Activated T-helper 1 cell treated with anti-CD3 and anti-CD28 coated beads, Interleukin-2, amount 50 U/mL, for 16 hours (primary cell): Measurements from ENCODE around the gene NUP214.
"Not testable (repeated sequence)": the region's sequence is repeated elsewhere in the genome, so short reads cannot be mapped to it uniquely, and the experiment has no call there.

Experiments
- DNase-seq, 2 donors: peaks; one replicate each; pipeline ENCODE4 v3.0.0-alpha.2; 2020; ENCODE audit warnings: low read depth in 1 of 2, low spot score in 1 of 2

Gene NUP214

GRCh38 chr9:131233556-131233955, 108.2 kb downstream of the NUP214 start:
- no peak for DNase-seq

GRCh38 chr9:131233995-131234394, 108.6 kb downstream of the NUP214 start:
- DNase-seq = no peak

- no peak for DNase-seq
Measured at GRCh38 chr9:131234799-131235479, 109.6 kb downstream of the NUP214 start.

- no peak for DNase-seq
Measured at GRCh38 chr9:131235480-131235851, 110.1 kb downstream of the NUP214 start.

- no peak for DNase-seq
Measured at GRCh38 chr9:131236161-131236560, 110.8 kb downstream of the NUP214 start.

GRCh38 chr9:131236761-131237160, 111.4 kb downstream of the NUP214 start:
- DNase-seq = no peak

- no peak for DNase-seq
Measured at GRCh38 chr9:131237291-131237690, 111.9 kb downstream of the NUP214 start.

GRCh38 chr9:131237931-131238401, 112.6 kb downstream of the NUP214 start:
- DNase-seq = peak; percentile 67 to 70

- no peak for DNase-seq
Measured at GRCh38 chr9:131238402-131239021, 113.1 kb downstream of the NUP214 start.

GRCh38 chr9:131239161-131239975, 114.0 kb downstream of the NUP214 start:
- DNase-seq = no peak

- no peak for DNase-seq
Measured at GRCh38 chr9:131240047-131240921, 114.9 kb downstream of the NUP214 start.

- DNase-seq = not testable (repeated sequence)
Measured at GRCh38 chr9:131244331-131244730, 118.9 kb downstream of the NUP214 start.

GRCh38 chr9:131246618-131247017, 121.2 kb downstream of the NUP214 start:
- no peak for DNase-seq

- no peak for DNase-seq
Measured at GRCh38 chr9:131252120-131252519, 126.7 kb downstream of the NUP214 start.

GRCh38 chr9:131253891-131254491, 128.6 kb downstream of the NUP214 start:
- no peak for DNase-seq

- no peak for DNase-seq
Measured at GRCh38 chr9:131254626-131255025, 129.2 kb downstream of the NUP214 start.

- DNase-seq = no peak
Measured at GRCh38 chr9:131255676-131256197, 130.4 kb downstream of the NUP214 start.

- DNase-seq = no peak
Measured at GRCh38 chr9:131257266-131258025, 132.1 kb downstream of the NUP214 start.

- DNase-seq = no peak
Measured at GRCh38 chr9:131258186-131258585, 132.8 kb downstream of the NUP214 start.
